NCI-H2107 treated with DMSO at 0.1 percent for 48 hours (cell line): ENCODE results near the gene JUN.

Experiments used
- DNase-seq: peaks from one replicate; lab custom pipeline; 2025; ENCODE audit not compliant: unreplicated experiment; lab: John Stamatoyannopoulos, UW

The JUN gene

DNA sequence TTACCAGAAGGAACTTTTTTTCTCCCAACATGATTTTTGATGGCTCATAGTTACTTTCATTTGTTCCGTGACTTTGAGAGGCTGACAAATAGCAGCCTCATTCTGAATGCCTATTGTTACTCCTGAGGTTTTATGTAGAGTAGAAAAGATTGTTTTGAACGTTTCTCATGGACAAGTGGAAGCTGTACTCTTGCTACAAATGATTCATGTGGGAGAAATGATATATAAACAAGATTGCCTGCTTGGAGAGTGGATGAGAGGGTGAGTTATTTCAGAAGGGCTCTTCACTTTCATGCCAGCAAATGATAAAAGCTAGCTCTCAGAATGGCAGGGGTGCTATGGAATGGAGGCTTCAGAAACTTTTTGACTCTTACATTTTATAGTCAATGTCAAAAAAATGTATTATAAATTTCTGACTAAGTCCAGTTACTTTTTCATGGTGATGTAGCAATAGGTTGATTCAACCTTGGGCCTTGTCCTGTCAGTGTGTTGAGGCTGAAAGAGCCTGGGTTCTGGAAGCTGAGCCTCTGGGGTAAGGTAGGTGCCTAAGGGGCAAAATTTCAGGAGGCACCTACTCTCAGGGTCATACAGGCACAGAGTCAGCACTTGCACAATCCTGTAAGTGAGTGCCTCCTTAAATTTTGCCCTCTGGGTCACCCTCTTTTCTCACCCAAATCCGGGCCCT, 19.4 kb downstream of the JUN start:
- peak; percentile 66 for DNase-seq

DNA sequence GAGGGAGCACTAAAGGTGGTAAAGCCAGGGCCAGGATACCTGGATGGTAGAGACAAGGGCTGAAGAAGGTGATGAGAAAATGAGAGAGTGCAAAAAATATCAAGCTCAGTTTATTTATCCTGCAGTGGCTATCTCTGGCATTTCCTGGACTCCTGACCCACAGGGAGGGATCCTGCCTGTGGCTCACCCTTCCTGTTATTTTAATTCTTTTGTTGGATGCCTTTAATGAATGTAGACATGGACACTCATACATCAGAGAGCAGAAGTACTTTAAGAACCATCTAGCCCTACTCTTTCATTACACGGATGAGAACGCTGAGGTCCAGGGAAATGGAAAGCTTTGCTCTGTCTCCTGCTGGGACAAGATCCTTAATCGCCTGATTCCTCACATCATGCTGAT, 20.6 kb downstream of the JUN start:
- no peak for DNase-seq

GRCh38 chr1:58762806-58763205, 21.0 kb downstream of the JUN start:
- no peak for DNase-seq

DNA sequence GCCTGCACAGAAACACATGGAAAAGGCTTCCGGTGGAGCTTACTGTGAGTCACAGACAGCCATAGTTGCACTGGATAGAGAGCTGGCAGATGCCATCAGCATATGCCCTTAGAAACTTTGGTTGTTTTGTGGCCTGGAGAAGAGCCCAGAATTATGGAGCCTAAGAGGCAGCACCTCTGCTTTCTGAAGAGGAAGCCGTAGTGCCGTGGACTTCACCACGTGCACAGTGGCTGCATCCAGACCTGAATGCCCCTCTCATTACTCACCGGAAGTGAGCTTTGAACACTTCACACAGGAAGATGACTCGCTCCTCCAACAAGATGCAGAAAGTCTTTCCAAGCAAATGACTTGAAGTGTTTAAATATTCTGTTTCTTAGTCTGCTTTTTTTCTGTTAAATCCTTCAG, 28.4 kb downstream of the JUN start:
- DNase-seq = peak; percentile 32

DNA sequence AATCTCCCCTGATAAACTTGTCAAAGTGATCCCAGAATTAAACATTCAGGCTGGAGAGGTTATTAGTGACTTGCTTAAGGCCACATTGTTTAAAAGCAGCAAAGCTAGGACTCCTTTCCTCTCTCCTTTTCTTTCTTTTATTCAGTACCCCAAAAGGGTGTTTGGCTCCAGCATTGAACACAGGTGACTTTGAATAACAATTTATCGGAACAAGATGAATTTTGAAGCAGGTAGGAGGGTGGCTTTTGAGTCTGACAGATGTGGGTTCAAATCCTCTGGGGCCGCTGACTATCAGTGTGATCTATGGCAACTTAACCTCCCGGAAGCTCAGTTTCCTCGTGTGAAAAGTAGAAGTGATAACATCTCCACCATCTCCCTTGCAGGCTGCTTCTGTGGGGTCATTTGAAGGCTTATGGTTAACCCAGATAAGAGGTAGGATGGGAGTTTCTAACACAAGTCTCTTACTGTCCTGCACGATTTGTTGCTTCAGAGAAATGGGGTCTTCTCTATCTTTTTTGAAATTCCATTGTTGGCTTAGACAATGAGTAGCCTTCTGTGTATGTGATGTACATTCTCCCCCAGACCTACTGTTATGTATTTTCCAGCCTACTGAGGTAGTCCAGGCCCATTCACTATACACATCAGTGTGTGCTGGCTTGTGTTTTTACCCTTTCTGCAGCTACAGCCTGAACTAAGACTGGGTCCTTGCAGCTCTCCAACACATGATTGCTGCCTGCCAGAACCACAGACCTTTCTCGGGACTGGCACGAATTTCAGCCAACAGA, 29.0 kb downstream of the JUN start:
- no peak for DNase-seq

DNA sequence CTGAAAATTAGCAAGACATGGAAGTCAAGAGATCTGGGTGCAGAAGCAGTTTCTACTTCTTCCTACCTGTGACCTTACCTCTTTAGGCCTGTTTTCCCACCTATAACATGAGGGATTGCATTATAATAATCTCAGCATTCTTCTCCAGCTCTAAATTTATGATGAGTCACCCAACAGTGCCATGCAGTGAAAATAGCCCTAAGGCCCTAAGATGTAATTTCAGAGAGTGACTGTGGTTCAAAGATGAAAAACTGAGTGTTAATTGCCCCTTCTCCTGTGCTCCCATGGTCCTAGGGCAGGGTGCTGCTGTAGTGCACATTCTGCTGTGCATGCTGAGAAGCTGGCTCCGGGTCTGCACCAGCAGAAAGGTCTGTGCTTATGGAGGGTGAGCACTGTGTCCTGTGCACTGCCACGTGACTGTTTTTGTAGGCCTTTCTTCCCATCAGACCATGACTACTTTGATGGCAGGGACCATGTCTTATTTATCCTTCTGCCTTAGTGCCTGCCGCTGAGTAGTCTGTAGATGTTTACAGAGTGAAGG, 29.7 kb downstream of the JUN start:
- DNase-seq = no peak

DNA sequence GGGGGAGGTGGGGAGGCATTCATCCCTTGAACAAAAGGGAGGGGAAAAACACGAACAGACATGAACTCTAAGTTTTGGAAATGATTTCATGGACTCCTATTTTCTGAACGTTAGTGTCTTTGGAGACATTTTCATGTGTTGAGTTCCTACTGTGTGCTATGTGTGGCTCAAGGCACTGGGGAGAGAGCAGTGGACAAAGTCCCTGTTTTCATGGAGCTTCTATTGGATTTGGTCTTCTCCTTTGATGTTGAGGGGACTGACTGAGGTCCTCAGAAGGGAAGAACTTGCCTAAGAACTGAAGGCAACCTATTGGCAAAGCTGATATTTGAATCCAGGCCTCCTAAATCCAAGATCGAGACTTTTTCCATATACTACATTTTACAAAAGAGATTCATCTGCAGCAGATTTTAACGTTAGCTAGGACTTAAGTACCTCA, 30.4 kb downstream of the JUN start:
- DNase-seq = no peak

DNA sequence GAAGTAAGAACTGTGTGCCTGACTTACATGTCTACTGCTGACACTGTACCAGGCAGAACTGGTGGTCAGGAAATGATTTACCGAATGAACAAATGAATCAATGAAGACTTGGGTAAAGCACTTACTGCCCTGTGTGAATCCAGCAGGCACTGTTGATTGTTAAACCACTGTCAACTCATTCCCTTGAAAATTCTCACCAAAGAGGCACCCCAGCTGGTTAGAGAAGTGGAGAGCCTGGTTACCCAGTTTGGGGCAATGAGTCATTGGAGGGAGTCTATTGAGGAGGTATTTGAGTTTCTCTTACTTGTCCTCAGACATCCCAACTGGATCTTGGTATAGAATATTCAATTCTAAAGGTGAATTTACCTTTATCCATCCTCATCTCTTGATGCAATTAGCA, 34.2 kb downstream of the JUN start:
- no peak for DNase-seq

DNA sequence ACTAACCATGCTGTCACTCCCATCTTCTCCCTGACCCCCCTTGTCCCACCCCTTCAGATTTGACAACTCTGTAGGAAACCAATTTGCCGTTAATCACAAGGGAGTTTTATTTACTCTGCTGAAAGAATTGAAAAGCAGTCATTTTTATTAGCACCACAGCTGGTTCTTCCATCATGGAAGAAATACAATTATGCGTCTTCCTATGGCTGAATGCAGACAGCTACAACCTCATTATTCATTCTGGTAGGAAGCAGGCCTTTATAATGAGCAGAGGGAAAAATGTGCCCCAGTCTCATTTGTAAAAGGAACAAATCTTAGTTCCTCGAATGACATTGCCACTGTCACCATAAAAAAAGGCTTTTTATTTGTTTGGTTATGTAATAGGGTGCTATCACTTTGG, 35.2 kb downstream of the JUN start:
- DNase-seq = no peak

GRCh38 chr1:58746757-58747156, 37.1 kb downstream of the JUN start:
- DNase-seq = no peak

DNA sequence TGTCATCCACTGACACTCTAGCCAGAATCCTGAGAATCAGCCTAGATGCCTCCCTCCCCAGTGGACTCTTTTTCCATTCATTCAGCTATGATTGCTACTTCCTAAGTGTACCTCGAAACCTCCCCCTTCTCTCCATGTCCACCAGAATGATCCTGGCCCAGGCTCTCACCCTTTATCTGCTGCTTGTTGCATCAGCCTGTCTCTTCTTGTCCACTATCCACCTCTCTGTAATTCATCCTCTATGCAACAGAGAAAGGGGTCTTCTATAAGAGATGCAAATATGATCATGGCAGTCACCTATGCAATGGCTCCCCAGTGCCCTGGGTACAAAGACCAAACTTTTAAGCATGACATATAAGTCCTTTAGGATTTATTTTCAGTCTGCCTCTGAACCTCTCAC, 37.7 kb downstream of the JUN start:
- no peak for DNase-seq

DNA sequence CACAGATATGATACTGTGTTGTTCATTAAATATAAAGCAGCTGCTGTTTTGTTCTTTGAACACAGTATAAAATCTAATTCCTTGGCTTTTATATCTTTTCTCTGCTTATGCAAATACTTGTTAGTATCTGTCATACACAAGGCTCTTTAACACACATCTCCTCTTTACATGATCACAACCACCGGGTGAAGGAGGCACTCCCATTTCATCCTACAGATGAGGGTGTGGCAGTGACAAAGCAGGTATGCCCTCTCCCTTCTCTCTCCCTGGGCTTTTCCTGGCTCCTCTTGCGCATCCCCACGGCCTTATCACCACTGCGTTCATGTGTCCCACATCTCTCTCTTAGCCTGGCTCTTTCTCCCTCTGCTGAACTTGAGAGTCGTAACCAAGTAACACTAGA, 38.2 kb downstream of the JUN start:
- DNase-seq = no peak

GRCh38 chr1:58745117-58745516, 38.7 kb downstream of the JUN start:
- DNase-seq = no peak

DNA sequence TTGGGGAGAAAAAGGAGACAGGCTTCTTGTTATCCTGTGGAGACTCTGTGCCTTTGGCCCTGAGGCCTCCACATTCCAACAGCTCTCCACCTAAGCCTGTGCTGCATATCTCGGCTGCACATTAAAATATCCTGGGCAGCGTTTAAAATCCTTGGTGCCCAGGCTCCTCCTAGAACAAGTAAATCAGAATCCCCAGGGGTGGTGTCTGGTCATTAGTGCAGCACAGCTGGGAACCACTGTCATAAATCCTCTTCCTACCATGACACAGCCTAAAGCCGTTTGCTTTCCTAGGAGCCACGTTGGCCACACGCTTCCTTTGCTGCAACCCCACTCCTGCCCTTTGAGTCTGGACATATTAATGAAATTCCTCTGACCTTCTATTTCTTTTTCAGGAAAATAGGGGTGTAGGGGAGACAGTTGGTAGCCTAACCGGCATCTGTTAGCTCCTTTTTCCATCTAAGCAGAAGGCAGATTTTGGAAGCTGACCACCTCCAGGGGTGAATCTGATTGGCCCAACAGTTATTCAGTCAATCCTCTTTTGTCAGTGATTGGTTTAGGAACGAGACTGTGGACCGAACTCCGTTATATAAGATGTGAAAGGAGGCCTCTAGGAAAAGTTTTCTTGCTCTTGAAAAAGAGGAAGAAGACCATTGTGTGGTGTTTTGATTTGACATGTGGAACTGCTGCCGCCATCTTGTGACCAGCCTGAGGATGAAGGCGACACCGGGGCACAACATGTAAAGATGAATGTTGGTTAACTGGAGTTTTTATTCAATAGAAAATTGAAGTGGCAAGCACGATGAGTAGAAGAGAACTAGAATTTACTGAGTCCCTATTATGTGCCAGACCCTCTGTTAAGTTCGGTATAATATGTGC, 41.9 kb downstream of the JUN start:
- no peak for DNase-seq

DNA sequence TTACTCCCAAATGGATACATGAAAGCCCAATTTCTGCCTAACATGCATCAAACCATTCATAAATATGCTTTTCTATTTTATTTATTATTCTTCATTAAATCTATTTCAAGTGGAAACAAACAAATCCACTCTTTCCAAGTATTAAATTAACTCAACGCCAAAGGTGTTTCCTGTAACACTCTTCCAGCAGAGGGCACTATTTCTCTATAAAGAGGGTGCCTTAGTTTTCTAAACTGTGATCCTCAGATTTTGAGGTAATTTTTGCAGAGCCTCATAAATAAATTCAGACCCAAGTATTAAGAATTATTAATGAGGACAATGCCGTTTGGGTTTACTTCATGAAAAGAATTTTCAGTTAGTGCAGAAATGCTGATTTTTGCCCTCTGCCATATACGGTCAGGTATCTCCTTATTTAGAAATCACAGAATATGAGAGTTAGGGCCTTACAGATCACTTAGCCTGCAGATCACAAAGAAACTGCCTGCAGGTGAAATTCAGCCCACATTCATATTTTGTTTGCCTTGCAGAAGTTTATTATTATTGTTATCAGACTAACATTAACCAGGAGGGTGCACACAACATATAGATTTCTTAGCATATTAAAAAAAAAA, 43.9 kb downstream of the JUN start:
- peak; percentile 83 for DNase-seq

DNA sequence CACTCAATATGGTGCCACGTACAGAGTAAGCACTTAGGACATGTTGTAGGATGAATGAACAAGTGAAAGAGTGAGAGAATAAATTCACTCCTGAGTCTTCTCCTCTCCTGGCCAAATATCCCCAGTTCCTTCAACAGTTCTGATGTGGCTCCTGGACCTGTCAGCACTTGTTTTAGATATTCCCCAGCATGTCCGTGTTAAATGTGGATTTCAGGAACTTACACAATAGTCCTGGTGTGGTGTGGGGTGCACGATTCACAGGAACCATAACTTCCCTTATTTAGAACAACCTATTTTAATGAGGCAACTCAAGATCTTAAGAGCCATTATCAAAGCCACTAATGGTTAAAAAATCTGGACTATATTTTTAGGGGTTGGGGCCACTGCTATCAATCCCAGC, 45.0 kb downstream of the JUN start:
- no peak for DNase-seq

GRCh38 chr1:58735586-58735985, 48.3 kb downstream of the JUN start:
- DNase-seq = no peak

GRCh38 chr1:58734630-58735029, 49.2 kb downstream of the JUN start:
- DNase-seq = no peak

GRCh38 chr1:58732087-58732775, 51.6 kb downstream of the JUN start:
- no peak for DNase-seq
